A549 (cell line): ENCODE results near the gene PCID2. TPM values are rescaled to one million over a fixed set of nuclear protein-coding genes. Genes with fewer than 3 reads are reported as not detected.

Source experiments
- ATAC-seq, 2 experiments: fragments of 200-7000 bp in 1 of 2; fragments of >200 bp in 1 of 2; cut with Nextera tagmentation in 1 of 2; cut with Tn5 transposase in 1 of 2; 3 replicates each; pipeline versions ENCODE4 v1.8.0 to v1.9.1; 2018 to 2020; ENCODE audit warnings: mild to moderate bottlenecking in 1 of 2, moderate library complexity in 1 of 2
- CTCF ChIA-PET: fragments of 300-600 bp; sonication (Branson Sonifier 250); formaldehyde crosslinking; extraction: SDS; loops from one replicate; lab custom pipeline; 2021; ENCODE audit warnings: antibody characterized with exemption, inconsistent platforms; lab: Yijun Ruan, JAX
- POLR2A ChIA-PET: fragments of 350-600 bp; formaldehyde crosslinking; extraction: SDS; loops from one replicate; lab custom pipeline; 2021; ENCODE audit warnings: antibody characterized with exemption, inconsistent platforms; lab: Yijun Ruan, JAX
- DNase-seq, 2 experiments: peaks; one replicate each; pipeline versions ENCODE4 v3.0.0 to v3.0.0-alpha.2; 2011 to 2016; ENCODE audit warnings: low read depth in 1 of 2, low spot score in 1 of 2
- FAIRE-seq: peaks from 2 replicates; lab custom pipeline; 2011; peaks lifted over from hg19 to GRCh38; lab: Jason Lieb, UNC
- H3K27ac ChIP-seq, 2 experiments: fragments of >200 bp; sonication (Bioruptor Twin); formaldehyde crosslinking; 3 replicates each; pipeline ENCODE4 v1.5.1; 2016 to 2017
- H3K4me1 ChIP-seq: fragments of >200 bp; sonication (Bioruptor Twin); formaldehyde crosslinking; 3 replicates; pipeline ENCODE4 v1.6.1; 2016
- H3K4me2 ChIP-seq: fragments of >200 bp; sonication (Bioruptor Twin); formaldehyde crosslinking; 3 replicates; pipeline ENCODE4 v1.6.1; 2016
- H3K4me3 ChIP-seq: fragments of >200 bp; sonication (Bioruptor Twin); formaldehyde crosslinking; 3 replicates; pipeline ENCODE4 v1.5.1; 2016
- H3K9me3 ChIP-seq: fragments of >200 bp; sonication (Bioruptor Twin); formaldehyde crosslinking; 3 replicates; pipeline ENCODE4 v1.6.1; 2016
- CBX2 ChIP-seq: fragments of 200-600 bp; sonication (generic); IDR thresholded peaks from 2 replicates; pipeline ENCODE4 v1.6.1; 2016; ENCODE audit warnings: low read depth, mild to moderate bottlenecking, borderline replicate concordance
- CHD4 ChIP-seq: fragments of 200-600 bp; sonication (generic); IDR thresholded peaks from 2 replicates; pipeline ENCODE4 v1.6.1; 2016; ENCODE audit warnings: antibody characterized with exemption, mild to moderate bottlenecking, borderline replicate concordance
- EHMT2 ChIP-seq: fragments of 200-600 bp; sonication (generic); IDR thresholded peaks from 2 replicates; pipeline ENCODE4 v1.6.1; 2016; ENCODE audit warnings: antibody characterized with exemption, low read depth, mild to moderate bottlenecking, moderate library complexity
- ELK1 ChIP-seq: fragments of 150-350 bp; IDR thresholded peaks from 2 replicates; pipeline ENCODE4 v1.6.1; 2014; ENCODE audit warnings: low read depth, mild to moderate bottlenecking, low read length
- EP300 ChIP-seq, 2 experiments: fragments of >200 bp; sonication (Bioruptor Twin); formaldehyde crosslinking; IDR thresholded peaks; 2 replicates in 1 of 2; 3 replicates in 1 of 2; pipeline ENCODE4 v1.6.1; 2016 to 2017
- FOSL2 ChIP-seq, 2 experiments: fragments of 450-650 bp in 1 of 2; fragments of >200 bp in 1 of 2; sonication (Bioruptor Twin) in 1 of 2; formaldehyde crosslinking; IDR thresholded peaks; 2 replicates each; pipeline versions ENCODE4 v1.5.0 to v1.6.1; 2016 to 2020; ENCODE audit warnings: mild to moderate bottlenecking in 1 of 2, moderate library complexity in 1 of 2
- FOXS1 ChIP-seq: fragments of 250-450 bp; sonication (Bioruptor Pico); IDR thresholded peaks from 2 replicates; pipeline ENCODE4 v1.5.0; 2020; ENCODE audit warnings: mild to moderate bottlenecking, moderate library complexity
- GATA3 ChIP-seq: IDR thresholded peaks from 2 replicates; pipeline ENCODE4 v1.6.1; 2012; ENCODE audit warnings: borderline replicate concordance
- HDAC2 ChIP-seq: fragments of 200-600 bp; sonication (generic); IDR thresholded peaks from 2 replicates; pipeline ENCODE4 v1.6.1; 2016
- HES2 ChIP-seq: fragments of >200 bp; sonication (Bioruptor Twin); formaldehyde crosslinking; IDR thresholded peaks from 2 replicates; pipeline ENCODE4 v1.6.1; 2016
- HOXA7 ChIP-seq: fragments of 250-450 bp; sonication (Bioruptor Pico); IDR thresholded peaks from 2 replicates; pipeline ENCODE4 v1.5.0; 2020; ENCODE audit warnings: mild to moderate bottlenecking, moderate library complexity
- JUN ChIP-seq, 2 experiments: fragments of >200 bp; sonication (Bioruptor Twin); formaldehyde crosslinking; IDR thresholded peaks; 2 replicates in 1 of 2; 3 replicates in 1 of 2; pipeline ENCODE4 v1.6.1; 2016 to 2017
- JUNB ChIP-seq: fragments of >200 bp; sonication (Bioruptor Twin); formaldehyde crosslinking; IDR thresholded peaks from 2 replicates; pipeline ENCODE4 v1.6.1; 2016
- KDM5A ChIP-seq: fragments of 200-600 bp; sonication (generic); IDR thresholded peaks from 2 replicates; pipeline ENCODE4 v1.6.1; 2016; ENCODE audit warnings: antibody characterized with exemption, mild to moderate bottlenecking
- MAX ChIP-seq: IDR thresholded peaks from 2 replicates; pipeline ENCODE4 v1.6.1; 2012
- MYC ChIP-seq: IDR thresholded peaks from 2 replicates; pipeline ENCODE4 v1.6.1; 2012; ENCODE audit warnings: mild to moderate bottlenecking, inconsistent platforms, low read length, improper control_type of control experiment, borderline replicate concordance
- PHF8 ChIP-seq: fragments of 200-600 bp; sonication (generic); IDR thresholded peaks from 2 replicates; pipeline ENCODE4 v1.6.1; 2016; ENCODE audit warnings: low read depth, mild to moderate bottlenecking, antibody characterized with exemption, moderate library complexity, borderline replicate concordance
- POLR2AphosphoS2 ChIP-seq: conservative IDR thresholded peaks from 2 replicates; pipeline ENCODE4 v1.6.1; 2012; ENCODE audit warnings: low read length, improper control_type of control experiment, inconsistent platforms
- RAD21 ChIP-seq, 2 experiments: fragments of >200 bp in 1 of 2; sonication (Bioruptor Twin) in 1 of 2; formaldehyde crosslinking in 1 of 2; IDR thresholded peaks in 1 of 2; conservative IDR thresholded peaks in 1 of 2; 2 replicates in 1 of 2; 3 replicates in 1 of 2; pipeline ENCODE4 v1.6.1; 2012 to 2018; ENCODE audit warnings: inconsistent platforms in 1 of 2
- RCOR1 ChIP-seq: fragments of 150-350 bp; IDR thresholded peaks from 2 replicates; pipeline ENCODE4 v1.6.1; 2014; ENCODE audit warnings: antibody characterized with exemption, low read length, low read depth
- REST ChIP-seq: fragments of 200-600 bp; sonication (generic); IDR thresholded peaks from 2 replicates; pipeline ENCODE4 v1.6.1; 2016; ENCODE audit warnings: antibody characterized with exemption, mild to moderate bottlenecking, moderate library complexity
- SREBF2 ChIP-seq: fragments of 450-650 bp; IDR thresholded peaks from 2 replicates; pipeline ENCODE4 v1.6.1; 2014; ENCODE audit warnings: mild to moderate bottlenecking, moderate library complexity
- WGBS: methylation state at CpG from one replicate; pipeline ENCODE4 v1.1.6; 2017; ENCODE audit errors: missing lambda C conversion rate; 5-methylcytosine and 5-hydroxymethylcytosine counted together
- polyA plus RNA-seq, 4 experiments: library from polyadenylated mRNA; depleted of rRNA in 3 of 4; stranded (reverse); fragments of >200 nt; fragmentation: RNase III in 1 of 4; extraction: RNeasy Plus Mini Kit Qiagen cat#74134 plus additional on column Dnase treatment in 1 of 4; gene quantifications; 2 replicates in 3 of 4; 3 replicates in 1 of 4; pipeline ENCODE4 v1.2.3, GENCODE V29; 2011 to 2017
- TF ChIP-seq, protein P1 (sequence below): fragments of 250-450 bp; sonication (Bioruptor Pico); IDR thresholded peaks from 2 replicates; pipeline ENCODE4 v1.5.0; 2020; ENCODE audit warnings: low read depth, mild to moderate bottlenecking, moderate library complexity

The PCID2 gene
- polyA plus RNA-seq, 2 of the 4 experiments (the other 2 are of a cell fraction): 37.7 to 68.7 TPM

DNA sequence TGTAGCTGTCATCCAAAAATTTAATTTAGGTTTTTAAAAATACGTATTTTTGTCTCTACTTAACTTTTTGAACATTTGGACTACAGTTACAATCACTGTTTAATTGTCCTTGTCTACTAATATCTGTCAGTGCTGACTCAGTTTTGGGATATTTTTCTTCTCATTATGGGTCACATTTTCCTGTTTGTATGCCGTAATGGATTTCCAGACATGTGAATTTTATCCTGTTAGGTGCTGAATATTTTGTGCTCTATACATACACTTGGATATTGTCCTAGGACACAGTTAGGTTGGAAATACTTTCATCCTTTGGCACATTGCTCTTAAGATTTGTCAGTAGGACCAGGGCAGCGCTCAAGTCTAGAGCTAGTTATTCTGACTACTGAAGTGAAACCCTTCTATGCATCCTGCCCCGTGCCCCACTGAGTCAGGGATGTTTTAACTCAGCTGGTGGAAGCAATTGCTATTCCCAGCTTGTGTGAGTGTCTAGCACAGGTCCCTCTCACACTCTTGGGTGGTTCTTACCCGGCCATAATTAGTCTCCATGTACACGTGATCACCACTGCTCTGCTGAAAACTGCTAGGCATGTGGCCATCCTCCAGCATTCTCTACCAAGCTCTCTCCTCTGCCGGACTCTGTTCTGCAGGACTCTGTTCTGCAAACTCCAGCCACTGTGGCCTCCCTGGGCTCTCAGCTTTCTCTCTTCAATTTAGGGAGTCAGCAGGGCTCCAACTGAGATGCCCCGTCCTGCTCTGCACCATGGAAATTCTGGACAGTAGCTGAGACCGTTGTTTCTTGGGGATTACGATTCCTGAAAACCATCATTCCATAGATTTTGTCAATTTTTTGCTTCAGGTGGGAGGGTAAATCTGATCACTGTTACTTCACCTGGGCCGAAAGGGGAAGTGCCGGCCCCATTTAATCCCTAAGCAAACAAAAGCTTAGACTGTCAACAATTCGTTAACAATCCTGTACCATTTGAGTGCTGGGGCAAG lies 38.9 kb downstream of the PCID2 start (continued):
- TF ChIP-seq REST (no peak), FOXS1 (no peak), FOSL2 (IDR thresholded peaks at IDR 0.05) (no peak), FOSL2 (CRISPR knock-in tag; IDR thresholded peaks at IDR 0.05) (no peak), CHD4 (no peak)

DNA sequence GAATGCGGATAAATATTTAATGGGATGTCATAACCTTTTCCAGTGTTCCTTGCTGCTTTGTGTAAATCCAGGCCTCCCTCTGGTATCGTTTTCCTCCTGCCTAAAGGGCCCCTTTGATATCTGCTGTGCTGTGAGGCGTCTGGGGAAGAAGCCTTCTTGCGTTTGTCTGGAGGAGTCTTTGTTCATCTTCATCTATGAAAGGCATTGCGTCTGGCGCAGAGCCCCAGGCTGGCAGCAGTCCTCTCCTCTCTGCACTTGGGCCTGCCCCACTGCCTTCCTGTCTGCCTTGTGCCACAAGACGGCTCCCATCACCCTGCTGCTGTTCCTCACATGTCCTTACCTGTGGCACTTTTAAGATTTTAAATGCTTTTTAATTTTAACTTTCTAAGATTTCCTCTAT lies 40.3 kb downstream of the PCID2 start:
- Histone ChIP-seq H3K27ac (no peak overlapping the region), H3K9me3 (no peaks in the 10 kb centered on the region), H3K4me1 (no peaks in the 10 kb centered on the region), H3K4me3 (no peak overlapping the region), H3K4me2 (no peak overlapping the region)
- WGBS: 98% methylated on average over 7 of the region's 7 CpGs
- TF ChIP-seq RCOR1 (no peak), MAX (no peak), EP300 (IDR thresholded peaks at IDR 0.05) (no peak)
- POLR2A ChIA-PET: no interaction called here
- DNase-seq: no peak
- CTCF ChIA-PET: no interaction called here
- FAIRE-seq: no peak
- no peak for ATAC-seq

DNA sequence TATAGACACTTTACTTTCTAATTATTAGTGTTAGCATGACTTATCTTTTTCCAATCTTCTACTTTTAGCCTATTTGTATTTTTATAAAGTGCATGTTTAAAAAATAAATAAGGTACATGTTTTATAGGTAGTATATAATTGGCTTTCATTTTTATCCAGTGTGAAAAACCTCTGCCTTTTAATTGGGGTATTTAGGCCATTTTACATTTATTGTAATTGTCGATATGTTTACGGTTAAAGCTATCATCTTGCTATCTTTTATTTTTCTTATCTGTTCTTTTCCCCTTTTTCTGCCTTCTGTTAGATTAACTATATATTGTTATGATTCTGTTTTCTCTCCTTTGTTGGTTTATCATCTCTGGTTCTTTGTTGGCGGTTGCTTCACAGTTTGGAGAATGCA lies 40.9 kb downstream of the PCID2 start:
- FAIRE-seq (no peak), DNase-seq (no peak), ATAC-seq (no peak)
- Histone ChIP-seq H3K27ac (no peak overlapping the region), H3K4me2 (no peak overlapping the region), H3K9me3 (no peaks in the 10 kb centered on the region), H3K4me3 (no peak overlapping the region), H3K4me1 (no peaks in the 10 kb centered on the region)
- POLR2A ChIA-PET: no interaction called here
- over 99% methylated on average over 3 of the region's 3 CpGs for WGBS
- CTCF ChIA-PET: no interaction called here
- TF ChIP-seq HES2 (no peak), POLR2AphosphoS2 (no peak)

DNA sequence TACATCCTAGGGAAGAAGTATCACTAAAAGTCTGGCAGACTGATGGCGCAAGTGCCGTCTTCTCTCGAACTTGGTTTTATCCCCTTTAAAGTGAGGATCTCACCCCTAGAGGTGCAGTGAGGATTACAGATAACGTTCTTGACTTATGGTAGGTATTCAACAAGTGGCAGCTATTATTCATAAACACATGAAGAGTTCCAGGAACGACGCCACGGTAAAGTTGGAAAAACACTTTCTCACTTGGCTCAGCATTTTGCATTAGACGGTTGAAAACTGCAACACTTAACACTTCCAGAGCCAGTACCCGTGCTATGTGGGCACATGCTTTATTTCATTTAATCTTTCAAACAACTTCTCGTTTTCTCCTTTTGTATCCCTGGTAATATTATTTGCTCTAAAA lies 41.3 kb downstream of the PCID2 start:
- no peak for FAIRE-seq
- ChIA-PET CTCF (no interaction called here), POLR2A (no interaction called here)
- no peaks in the 10 kb centered on the region for H3K9me3 ChIP-seq
- DNase-seq: no peak
- no peak overlapping the region for H3K4me3 ChIP-seq
- H3K4me1 ChIP-seq: no peaks in the 10 kb centered on the region
- ATAC-seq: no peak
- H3K4me2 ChIP-seq: no peak overlapping the region
- no peak overlapping the region for H3K27ac ChIP-seq
- 95% methylated on average over 10 of the region's 10 CpGs for WGBS
- TF ChIP-seq RAD21 (conservative IDR thresholded peaks at IDR 0.05 in 1 of 2, IDR thresholded peaks at IDR 0.05 in 1 of 2) (no peak), GATA3 (no peak), HOXA7 (CRISPR knock-in tag) (no peak), ELK1 (no peak), RCOR1 (no peak), SREBF2 (no peak), MYC (no peak), PHF8 (no peak), EHMT2 (no peak), KDM5A (no peak), CBX2 (no peak), JUN (IDR thresholded peaks at IDR 0.05) (no peak), EP300 (IDR thresholded peaks at IDR 0.05) (no peak), JUNB (no peak), MAX (no peak), HDAC2 (no peak)
- TF ChIP-seq, protein P1, sequence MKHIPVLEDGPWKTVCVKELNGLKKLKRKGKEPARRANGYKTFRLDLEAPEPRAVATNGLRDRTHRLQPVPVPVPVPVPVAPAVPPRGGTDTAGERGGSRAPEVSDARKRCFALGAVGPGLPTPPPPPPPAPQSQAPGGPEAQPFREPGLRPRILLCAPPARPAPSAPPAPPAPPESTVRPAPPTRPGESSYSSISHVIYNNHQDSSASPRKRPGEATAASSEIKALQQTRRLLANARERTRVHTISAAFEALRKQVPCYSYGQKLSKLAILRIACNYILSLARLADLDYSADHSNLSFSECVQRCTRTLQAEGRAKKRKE (CRISPR knock-in tag): no peak
